IPS DF 19.7 (cell line): ENCODE measurements around the gene MAFB.

Experiments
- DNase-seq: peaks from one replicate; pipeline ENCODE4 v3.0.0-alpha.2; 2013; ENCODE audit warnings: low read depth, low spot score

MAFB gene

DNA sequence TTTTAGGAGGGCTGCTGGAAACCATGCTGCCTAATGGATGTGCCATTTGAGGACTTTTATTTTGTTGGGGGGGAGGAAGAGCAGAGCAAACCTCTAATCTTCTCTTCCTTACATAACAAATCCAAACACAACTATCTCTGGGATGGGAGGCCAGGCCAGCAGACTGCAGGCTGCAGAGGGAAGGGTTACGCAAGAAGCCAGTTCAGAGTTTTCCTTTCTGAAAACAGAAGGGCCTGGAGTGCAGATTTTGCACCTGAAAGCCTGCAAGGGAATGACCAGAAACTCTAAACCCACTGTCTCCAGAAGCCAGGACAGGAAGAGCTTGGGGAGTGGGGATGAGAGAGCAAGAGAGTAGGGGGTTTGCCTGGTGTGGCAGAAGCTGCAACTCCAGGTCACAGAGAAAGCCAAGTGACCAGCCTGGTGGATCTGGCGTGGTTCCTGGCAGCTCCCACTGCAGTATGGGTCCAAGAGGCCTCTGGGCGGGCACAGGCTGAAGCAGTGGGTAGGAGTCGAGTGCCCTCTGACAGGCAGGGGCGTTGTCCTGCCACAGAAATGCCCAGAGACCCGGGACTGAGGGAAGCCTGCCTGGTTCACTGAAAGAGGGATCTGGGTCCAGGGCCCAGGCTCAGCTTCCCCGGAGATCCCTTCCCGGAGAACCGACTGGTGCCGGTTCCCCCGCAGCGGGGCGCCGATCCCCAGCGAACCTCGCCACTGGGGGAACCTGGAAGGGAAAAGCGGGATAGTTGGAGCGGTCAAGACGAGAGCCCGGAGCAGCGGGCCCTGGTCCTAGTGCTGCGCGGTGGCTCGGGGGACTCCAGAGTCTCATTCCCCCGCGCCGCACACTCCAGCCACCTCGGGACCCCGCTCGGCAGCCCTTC is 6.7 kb downstream of the MAFB start:
- no peak for DNase-seq

DNA sequence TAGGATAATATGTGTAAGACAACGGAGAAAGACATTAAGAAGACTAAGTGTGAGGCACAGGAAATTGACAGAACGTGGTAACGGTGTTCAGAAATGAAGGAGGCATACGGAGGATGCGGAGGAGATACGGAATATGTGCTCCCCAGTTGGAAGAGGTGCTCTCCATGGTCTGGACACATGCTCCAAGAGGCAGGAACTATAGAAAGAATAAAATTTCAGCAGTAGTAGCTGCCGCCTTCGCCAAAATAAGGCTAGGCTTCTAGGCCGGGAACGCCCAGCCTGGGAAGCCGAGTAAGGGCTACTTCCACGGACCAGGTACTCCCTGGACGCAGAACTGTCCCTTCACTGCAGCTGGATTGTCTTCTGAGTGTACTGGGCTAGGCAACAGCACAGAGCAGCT is 7.4 kb downstream of the MAFB start:
- DNase-seq: no peak

DNA sequence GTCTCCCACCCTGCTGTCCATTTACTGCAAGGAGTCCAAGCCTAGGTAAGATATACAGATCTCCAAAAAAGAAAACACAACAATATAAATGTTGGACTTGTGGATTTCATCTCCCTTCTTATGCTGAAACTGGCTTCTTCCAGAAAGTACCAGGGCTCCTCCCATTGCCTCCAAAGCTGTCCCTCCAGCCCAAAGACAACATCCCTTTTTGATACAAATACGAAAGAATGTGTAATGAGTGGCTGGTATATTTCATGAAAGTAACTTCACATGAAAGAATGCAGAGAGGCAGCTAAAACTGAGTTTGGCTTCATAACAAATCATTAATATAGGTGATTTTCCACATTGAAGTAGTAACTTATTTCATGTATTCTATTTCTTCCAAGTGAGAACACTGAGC is 7.9 kb downstream of the MAFB start:
- DNase-seq: no peak

DNA sequence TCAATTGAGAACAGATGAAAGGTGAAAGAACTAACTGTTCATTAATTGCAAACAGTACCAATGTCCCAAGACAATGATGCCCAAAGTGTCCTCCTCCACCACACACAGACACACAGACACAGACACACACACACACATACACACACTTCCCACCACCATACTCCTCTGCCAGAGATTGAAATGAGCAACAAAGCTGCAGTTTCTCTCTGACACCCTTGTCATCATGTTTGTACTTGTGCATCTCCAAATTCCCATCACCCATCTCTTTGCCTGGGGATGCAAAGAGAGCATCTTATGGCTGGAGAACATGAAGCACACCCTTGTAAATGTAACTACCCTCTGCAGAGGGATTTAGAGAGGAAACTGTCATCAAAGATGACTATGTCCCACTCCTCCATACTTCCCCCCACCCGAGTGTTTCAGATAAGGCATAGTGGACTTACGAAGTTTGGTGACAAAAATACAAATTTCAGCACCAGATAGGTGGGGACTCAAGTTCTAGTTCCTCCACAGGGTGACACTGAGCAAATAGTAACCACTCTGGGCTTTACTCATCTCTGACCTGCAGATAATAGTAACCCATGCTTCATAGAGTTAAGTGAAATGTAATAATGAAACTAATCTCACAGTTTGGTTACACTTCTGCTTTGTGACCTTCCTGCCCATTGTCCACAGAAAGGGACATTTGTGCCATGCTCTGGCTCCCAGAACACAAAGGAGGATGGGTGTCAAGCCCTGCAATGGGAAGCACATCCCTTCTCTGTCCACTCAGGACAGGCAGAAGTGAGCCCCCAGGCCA is 8.7 kb downstream of the MAFB start:
- no peak for DNase-seq

DNA sequence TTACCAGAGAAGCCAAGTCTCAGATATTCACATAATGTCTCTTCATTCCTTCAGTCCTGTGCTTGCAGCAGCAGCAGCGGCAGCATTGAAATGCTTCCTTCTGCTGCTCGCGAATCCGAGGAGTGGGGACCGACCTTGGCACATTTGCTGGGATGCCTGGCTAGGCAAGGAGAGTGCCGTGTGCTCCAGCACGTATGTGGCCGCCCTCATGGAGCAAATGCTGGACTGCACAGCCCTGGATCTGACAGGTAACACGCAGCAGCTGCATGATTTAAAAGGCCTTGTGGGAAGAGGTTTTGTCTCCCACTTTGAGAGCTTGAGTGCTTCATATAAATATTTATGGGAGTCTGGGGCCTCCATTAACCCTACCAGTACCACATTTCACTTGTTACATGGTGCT is 9.9 kb downstream of the MAFB start:
- no peak for DNase-seq

DNA sequence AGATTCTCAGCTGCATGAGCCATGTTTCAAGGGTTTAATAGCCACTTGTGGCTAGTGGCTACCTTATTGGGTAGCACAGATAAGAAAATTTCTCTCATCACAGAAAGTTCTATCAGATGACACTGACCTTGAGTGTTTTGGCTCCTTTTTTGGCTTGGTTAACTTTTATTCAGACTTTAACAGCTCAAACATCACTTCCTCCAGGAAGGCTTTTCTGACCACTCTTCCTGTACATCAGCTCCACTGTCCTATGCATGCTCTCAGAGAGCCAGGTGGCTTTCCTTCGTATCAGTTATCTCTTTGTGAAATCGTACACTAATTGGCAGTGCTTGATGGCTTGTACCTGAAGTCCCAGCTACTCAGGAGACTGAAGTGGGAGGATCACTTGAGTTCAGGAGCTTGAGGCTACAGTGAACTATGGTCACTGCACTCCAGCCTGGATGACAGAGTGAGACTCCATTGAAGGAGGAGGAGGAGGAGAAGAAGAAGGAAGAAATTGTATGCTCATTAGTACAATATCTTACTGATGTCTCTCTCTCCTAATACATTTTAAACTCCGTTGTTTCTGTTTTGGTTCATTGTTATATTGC is 10.7 kb downstream of the MAFB start:
- DNase-seq: no peak

DNA sequence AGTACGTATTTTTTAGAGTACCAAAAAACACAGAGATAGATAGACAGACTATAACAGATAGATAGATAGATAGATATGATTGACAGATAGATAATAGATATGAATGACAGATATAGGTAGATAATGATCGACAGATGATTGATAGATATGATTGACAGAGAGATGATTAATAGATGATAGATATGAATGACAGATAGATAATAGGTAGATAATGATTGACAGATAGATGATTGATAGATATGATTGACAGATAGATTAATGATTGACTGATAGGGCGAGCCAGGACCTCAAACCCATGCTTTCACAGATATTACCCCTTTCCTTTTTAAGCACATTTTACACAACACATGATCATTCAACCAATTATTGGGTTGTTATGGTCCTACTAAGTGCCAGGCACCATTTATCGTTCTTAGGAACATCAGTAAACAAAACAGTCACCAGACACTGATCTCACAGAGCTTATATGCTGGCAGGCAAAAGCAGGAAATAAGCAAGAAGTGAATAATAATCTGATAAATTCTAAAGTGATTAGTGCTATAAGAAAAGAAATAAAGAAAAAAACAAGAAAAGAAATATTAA is 11.6 kb downstream of the MAFB start:
- no peak for DNase-seq

DNA sequence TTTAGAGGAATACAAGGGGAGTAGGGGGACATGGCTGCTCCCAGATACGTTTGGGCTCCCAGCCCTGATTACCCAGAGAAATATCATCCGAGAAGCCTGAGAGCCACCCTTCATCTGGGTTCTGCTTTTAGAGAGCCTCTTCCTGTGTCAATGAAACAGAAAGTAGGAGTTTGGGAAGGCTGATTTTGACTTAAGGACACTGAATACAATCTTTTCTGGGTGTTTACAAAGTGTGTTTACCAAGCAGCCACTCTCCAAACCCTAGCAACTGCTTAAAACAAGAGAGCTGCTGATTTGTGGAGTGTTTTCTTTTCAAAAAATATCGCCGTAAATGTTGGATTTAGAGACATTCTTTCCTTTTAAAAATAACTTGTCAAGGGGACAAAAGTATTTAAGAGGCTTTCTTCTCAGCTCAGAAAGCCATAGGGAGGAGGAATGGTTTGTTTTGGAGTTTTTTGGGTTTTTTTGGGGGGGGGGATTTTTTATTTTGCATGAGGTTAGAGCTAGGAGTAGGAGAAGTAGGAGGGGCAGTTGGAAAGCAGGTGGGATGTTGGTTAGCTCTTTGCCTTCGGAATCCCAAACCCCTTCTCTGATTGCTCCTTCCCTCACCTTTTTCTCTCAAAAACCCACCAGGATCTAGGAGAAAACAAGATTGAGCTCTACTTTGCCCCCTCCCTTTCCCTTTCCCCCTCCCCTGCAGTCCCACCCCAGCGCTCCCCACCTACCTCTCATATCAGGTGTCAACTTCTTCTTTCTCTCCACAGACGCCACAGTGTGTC is 12.4 kb downstream of the MAFB start:
- no peak for DNase-seq

DNA sequence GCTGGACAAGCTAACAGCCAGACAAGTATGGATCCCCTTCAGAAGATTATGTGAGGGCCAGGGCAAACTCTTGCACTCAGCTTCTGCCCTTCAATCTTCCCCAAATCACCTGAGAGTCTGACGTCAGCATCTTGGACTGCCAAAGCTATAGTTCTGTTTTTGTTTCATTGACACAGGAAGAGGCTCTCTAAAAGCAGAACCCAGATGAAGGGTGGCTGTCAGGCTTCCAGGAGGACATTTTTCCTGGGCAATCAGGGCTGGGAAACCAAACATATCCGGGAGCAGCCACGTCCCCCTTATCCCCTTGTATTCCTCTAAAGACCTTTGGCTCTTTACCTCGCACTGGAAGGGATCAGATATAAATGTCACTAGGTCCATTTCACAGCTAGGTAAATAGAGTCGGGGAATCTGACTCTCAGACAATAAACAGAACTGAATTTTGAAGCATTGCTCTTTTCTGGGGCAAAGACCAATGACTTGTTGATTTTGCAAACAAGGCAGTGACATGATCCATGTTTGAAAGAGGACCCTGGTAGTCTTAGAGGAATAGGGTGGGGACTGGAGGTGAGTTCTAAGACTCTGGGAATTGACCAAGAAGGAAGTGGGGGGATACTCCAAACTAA is 13.3 kb downstream of the MAFB start:
- no peak for DNase-seq

DNA sequence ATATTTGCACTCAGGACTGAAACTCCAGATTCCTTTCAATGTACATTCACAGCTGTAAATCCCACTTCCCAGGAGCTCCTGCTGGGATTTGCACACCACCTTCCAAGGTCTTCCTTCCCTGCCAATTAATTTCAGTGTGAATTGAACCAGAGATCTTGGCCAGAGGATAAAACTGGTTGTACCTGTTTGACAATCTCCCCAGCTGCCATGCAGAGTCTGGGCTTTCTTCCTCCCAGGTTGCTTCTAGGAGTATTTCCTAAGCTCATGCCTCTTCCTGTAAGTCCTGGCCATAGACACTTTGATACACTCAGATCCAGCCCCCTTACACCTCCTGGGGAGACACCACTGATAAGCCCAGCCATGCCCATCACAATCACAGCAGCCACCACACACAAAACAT is 15.6 kb downstream of the MAFB start:
- no peak for DNase-seq

DNA sequence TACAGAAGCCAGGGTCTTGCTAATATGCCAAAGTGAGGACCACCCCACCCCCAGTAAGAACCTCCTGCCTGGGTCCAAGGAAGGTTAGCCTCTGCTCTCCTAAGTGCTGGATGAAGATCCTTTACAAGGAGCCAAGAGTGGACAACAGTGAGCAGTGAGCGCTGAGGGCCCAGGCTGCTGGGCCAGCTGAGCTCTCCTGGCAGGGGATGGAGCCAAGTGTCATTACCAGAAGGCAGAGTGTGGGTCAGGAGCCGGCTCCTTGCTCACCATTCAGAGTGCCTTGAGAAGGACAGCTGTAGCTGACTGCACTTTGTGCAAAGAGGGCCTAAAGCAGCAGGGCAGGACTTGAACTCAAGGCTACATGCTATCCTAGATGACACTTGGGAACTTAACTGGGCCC is 16.9 kb downstream of the MAFB start:
- no peak for DNase-seq

DNA sequence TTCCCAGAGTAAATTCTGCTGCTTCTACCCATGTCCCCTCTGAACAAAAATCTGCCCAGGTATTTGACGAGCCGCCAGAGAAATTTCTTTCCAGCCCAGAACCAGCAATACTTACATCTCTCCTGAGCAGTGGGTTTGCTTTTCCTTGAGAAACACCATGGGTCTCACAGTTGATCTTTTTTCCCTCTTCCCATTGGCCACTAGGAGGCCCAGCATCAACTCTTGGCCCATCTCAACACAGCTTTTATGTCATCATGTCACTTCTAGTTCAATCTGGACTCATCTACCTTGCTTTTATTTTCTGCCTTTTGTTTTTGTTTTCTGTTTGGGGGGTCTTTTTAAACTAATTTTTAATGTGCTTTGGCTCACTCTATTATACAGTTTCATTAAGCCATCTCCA is 18.8 kb downstream of the MAFB start:
- no peak for DNase-seq

DNA sequence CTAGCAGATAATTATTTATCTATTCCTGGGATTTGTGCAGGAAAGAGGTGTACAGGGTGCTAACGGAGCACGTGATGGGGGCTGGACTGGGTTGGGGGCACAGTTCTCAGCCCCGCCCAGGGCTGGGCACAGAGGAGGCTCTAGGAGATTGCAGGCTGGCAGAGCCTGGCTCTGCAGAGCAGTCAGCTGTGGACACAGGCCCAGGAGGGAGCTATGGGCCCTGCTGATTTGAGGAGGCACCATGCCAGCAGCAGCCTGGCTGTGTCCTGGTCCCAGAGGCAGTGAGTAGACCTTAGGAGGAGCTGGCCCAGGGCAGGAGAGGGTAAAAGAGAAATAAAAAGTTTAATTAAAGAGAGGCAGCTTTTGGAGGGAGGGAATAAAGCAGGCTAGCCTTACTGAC is 19.3 kb downstream of the MAFB start:
- no peak for DNase-seq

DNA sequence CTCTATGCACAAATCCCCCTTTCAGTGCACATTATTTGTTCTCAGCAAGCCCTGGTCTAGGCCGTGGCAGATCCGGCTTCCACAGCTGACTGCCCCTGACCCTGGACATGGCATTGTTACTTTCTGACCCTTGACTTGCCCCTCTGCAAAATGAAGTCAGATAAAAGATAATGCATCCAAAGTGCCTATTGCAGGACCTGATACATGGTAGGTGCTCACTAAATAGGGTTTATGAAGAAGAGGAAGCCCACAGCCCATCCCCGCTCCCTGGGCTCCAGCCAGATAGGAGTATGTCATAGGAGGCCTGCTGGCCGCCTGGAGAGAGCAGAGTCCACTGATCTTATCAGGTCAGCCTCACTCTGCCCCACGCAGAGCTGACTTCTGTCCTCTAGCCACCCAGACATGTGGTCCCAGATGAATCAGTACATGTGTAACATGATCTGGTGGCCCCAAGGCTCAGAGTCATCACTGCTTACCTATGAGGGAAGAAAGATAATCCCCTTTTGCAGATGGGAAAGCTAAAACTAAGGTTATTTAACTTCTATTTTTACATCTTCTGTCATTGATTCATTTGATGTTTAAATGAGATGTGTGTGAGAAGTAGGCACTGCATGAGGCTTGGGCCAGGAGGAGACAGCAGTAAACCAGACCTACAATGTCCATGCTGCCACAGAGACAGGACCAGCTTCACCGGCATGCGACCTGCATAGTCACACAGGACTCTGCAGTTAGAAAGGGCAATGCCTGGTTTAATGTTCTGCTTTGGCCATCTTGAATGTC is 20.4 kb downstream of the MAFB start:
- DNase-seq: no peak

DNA sequence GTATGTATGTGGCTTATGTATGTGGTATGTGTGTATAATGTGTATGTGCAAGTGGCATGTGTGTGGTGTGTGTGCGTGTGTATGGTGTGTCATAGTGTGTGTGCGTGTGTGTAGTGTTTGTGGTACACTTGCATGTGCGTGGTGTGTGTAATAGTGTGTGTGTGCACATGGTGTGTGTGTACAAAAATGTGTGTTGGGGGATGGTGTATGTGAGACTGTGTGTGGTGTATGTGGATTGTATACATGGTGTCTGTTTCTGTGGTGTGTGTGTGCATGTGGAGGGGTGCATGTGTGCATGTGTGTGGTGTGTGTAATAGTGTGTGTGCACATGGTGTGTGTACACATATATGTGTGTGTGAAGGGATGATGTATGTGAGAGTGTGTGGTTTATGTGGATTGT is 21.5 kb downstream of the MAFB start:
- no peak for DNase-seq

DNA sequence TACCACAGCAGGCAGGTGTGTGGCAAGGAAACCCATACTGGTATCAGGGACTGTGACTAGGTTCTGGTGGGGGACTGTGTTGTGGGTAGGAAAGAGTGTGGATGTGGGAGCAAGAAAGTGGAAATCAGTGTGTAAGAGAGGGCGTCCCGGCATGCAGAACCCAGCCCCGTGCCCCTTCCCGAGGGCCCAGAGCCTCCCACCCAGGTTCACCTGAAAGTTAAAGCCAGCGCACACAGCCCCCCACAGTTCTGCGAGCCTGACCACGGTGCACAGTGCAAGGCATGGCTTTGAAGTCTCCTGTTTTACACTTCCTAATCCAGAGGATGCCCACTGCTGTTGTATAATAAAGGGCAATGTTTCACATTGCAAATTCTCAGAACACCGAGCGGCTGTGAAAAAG is 22.7 kb downstream of the MAFB start:
- DNase-seq: no peak

DNA sequence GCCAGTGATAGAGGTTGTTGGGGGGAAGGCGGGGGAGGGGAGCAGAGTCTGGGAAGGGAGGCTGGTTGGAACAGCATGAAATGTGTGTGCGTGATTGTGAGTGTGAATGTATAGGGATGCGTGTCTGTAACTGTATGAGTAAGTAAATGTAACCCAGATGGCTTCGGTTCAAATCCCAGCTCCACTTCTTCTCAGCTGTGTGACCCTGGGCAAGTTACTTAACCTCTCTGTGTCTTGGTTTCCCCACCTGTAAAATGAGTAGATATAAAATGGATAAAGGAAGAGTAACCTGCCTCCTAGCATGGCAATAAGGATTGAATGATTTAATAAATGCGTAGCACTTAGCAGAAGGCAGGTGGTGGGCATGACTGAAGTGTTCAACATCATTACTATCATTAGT is 24.1 kb downstream of the MAFB start:
- DNase-seq: no peak

DNA sequence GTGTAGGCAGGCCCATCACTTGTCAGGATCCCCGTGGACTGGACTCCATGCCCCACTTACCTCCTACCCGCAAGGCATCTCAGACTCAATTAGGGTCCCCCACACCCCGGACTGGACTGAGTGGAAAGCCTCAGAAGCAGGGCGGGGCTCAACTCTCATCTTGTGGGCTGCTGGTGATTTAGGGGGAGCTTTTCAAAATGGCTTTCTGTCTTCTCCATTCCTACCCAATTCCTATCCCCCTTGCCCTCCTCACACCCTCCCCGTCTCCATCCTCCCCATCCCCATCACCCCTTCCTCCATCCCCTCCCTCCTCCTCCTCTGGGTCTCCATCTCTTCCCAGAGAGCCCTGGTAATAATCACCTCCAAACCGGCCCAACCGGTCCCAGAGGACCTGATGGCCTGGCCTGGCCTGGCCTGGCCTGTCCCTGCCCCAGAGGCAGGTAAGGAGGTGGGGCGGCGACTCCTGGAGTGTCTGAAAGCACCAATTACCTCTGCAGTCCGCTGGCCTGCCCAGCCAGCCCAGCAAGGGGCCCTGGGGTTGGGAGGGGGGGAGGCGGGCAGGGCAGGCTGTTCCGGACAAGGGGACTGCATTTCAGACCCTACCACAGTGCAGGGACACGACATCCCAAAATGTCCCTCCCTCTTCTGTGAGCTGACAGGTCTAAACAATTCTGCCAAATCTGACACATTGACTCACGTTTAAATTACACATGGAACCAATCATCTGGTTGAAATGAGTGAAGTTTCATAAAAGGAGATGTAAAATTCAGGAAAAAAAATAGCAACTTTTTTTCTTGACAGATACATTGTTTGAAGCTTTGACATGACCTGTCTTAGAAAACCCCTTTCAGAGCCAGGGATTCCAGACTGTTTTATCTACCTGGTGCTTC is 24.8 kb downstream of the MAFB start:
- no peak for DNase-seq

DNA sequence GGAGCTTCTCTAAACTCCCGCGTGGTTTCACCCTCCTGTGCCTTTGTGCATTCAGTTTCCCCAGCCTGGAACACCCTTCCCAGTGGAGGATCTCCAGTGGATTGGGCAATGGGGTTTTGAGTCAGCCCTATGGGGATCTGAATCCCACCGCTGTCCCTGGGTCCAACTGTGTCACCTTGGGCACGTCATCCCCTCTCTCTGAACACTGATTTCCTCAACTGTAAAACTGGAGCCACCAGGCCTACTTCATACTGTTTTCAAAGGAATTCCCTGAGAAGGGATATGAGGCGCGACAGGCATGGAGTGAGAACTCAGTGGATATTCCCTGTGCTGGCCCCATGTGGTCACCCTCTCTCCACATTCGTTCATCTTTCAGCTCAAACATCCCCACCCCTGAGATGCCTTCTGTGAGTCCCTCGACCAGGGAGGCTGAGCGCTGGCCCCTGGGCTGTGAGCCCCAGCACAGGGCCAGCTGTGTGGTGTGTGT is 25.7 kb downstream of the MAFB start:
- DNase-seq: no peak
